Thoracic aorta endothelial cell (primary cell): ENCODE measurements around the gene SUGT1. TPM values are rescaled to one million over a fixed set of nuclear protein-coding genes. Genes with fewer than 3 reads are reported as not detected.

ENCODE experiments used
- total RNA-seq: library from RNA; depleted of rRNA; stranded (reverse); fragments of >200 nt; gene quantifications from 2 replicates; pipeline ENCODE4 v1.2.3, GENCODE V29; 2012

SUGT1 gene
- 80.5 and 81.8 TPM in 2 replicates for total RNA-seq

DNA sequence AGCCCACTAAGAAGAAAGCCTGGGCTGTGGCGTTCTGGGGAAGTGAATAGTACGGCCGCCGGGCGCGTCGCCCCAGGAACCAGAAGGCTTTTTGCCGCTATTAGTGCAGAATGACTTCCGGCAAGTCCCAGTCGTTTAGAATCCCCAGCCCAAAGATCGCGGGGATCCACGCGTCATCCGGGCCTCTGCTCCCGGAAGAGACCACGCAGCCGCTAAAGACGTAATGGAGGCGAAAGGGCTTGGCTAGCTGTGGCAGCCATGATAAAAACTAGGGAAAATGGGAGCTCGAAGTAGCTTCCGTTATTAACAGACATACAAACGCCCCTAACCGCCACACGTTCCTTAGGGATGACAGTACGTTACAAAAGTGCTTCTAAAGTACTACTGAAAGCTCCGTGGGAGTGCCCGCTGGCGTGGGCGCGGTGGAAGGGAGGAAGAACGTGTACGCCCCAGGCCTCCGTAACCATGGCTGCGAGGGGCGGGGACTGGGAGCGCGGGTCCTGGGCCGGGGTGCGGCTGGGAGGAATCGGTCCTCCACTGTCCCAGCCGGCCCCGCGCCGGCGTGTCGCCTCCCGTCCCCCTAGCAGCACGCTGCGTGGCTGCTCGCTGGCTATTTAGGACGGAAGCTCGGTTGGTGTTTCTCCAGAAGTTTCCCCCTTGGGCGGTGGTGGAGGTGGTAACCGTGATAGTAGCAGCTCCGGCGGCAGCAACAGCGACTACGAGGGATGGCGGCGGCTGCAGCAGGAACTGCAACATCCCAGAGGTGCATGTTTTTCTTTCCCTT, at the start of gene SUGT1:
Gene SUGT1 (plus strand): TSS at position 641 of the 784 bp plus-strand sequence. CDS start 85 bp downstream, at position 726.

GRCh38 chr13:52642131-52642530, 10.5 kb upstream of the SUGT1 start, which contains the start of gene HNRNPA1L2:
HNRNPA1L2 (plus strand) TSS chr13:52642431; CDS start chr13:52642493, 62 bp downstream.

GRCh38 chr13:52739468-52740071, 86.9 kb downstream of the SUGT1 start, which contains the start of gene CNMD:
CNMD (minus strand) TSS chr13:52739820; CDS start chr13:52739701, 119 bp downstream.

Other genes starting within 250 kb of the SUGT1 start
- 41.3 and 41.4 TPM in 2 replicates for gene THSD1, start 246.7 kb upstream of the SUGT1 start, total RNA-seq
- gene VPS36, start 202.2 kb upstream of the SUGT1 start, total RNA-seq = 44.5 and 46.9 TPM in 2 replicates
- 67.6 and 103 TPM in 2 replicates for gene CKAP2, start 197.4 kb upstream of the SUGT1 start, total RNA-seq
- gene HNRNPA1L2, start 10.4 kb upstream of the SUGT1 start, total RNA-seq = 3.7 and 5.3 TPM in 2 replicates
- gene CNMD, start 87.0 kb downstream of the SUGT1 start, total RNA-seq = not detected in 2 replicates
- not detected in 2 replicates for gene PCDH8, start 195.8 kb downstream of the SUGT1 start, total RNA-seq